Measurements from ENCODE around the gene INPP5D.

The INPP5D gene

DNA sequence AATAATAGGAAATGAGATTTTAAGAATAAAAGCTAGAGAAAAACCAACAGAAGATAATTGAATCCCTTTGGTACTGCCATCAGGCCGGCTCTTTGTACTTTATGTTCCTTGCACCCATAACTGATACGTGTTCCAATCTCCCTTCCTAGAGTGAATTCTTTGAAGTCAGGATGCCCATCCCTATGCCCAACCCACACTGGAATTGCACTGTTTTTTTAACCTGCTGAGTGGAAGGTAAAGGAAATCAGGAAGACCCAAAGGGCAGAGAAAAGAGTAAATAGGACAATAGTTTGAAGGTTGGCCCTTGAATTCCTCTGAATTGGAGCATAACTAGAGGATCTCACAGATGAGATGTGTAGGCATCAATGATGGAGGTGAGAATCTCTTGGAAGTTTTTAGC is 187.0 kb downstream of the INPP5D start:
- Histone ChIP-seq H3K27ac (no peak overlapping the region), H3K9ac (no peak overlapping the region), H3K4me2 (no peak overlapping the region), H3K27me3 (no peaks in the 10 kb centered on the region), H3K4me3 (no peak overlapping the region), H3K36me3 (no peaks in the 10 kb centered on the region), H3K9me3 (no peaks in the 10 kb centered on the region), H4K20me1 (peaks cover 6% of the 10 kb centered on the region; the same call in 1 of the 2 replicates), H3K4me1 (peaks cover 9% of the 10 kb centered on the region; the same call in 1 of the 2 replicates)
- TF ChIP-seq Cebpa-rat (IDR thresholded peaks at IDR 0.05), result no peak

DNA sequence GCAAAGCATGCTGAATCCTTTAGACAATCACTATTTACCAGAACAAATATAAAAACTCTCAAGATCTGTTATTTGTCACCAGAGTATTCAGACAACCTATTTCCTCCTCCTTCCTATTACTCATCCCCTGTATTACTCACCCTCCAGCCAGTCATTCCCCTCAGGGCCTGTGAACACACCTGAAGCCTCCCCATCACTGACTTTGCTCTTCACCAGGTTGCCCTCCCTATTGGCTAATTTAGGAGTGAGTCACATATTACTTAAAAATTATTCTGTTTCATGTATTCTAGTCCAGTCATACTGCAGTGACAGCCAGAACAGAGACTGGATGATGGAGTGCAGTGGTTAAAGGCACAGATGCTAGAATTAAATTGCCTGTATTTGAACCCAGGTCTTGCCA is 187.6 kb downstream of the INPP5D start:
- no peak overlapping the region for H3K9ac ChIP-seq
- TF ChIP-seq Cebpa-rat (IDR thresholded peaks at IDR 0.05), result no peak
- H3K27me3 ChIP-seq, result no peaks in the 10 kb centered on the region
- no peaks in the 10 kb centered on the region for H3K9me3 ChIP-seq
- H3K4me1 ChIP-seq, result peaks cover 13% of the 10 kb centered on the region
- no peak overlapping the region for H3K4me3 ChIP-seq
- peaks cover 12% of the 10 kb centered on the region for H4K20me1 ChIP-seq
- no peak overlapping the region for H3K4me2 ChIP-seq
- no peak overlapping the region for H3K27ac ChIP-seq
- no peaks in the 10 kb centered on the region for H3K36me3 ChIP-seq

DNA sequence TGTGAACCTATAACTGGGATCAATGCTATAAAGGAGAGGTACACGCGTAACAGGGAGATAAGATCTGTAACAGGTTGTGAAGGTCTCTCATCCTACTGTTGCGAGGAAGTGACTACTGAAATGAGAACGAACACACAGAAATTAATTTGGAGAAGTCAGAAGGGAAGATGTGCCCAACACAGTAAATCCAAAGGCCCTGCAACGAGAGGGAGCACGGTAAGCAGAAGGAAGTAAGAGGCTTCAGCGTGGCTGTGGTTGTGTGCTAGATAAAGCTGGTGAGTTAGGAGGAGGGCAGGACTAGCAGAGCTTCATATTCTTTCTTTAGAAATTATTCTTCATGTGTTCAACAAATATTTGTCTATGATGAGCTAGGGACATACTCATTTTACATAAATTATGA is 188.9 kb downstream of the INPP5D start:
- H3K9ac ChIP-seq, result no peak overlapping the region
- no peak overlapping the region for H3K4me3 ChIP-seq
- TF ChIP-seq Cebpa-rat (IDR thresholded peaks at IDR 0.05), result no peak
- H3K27me3 ChIP-seq, result no peaks in the 10 kb centered on the region
- H3K4me2 ChIP-seq, result no peak overlapping the region
- peaks cover 18% of the 10 kb centered on the region for H3K4me1 ChIP-seq
- H4K20me1 ChIP-seq, result peaks cover 25% of the 10 kb centered on the region
- H3K36me3 ChIP-seq, result peaks cover 9% of the 10 kb centered on the region
- H3K27ac ChIP-seq, result no peak overlapping the region
- H3K9me3 ChIP-seq, result no peaks in the 10 kb centered on the region

DNA sequence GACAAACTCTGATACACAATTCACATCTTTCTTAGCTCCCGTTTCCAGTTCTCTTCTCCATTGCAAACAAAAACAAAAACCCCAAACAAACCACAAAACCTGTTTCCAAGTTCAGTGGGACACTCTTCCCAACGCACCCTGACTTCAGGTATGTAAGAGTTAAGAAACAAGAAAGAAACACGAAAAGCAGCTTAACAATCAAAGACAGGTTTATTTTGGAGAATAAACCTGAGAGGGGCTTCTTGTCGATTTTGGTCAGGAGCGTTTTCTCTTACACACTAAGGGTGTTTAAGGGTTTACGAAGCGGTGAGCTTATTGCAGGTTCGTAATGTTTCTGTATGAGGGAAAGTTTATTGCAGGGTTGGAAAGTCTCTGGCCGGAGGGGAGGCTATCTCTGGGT is 190.4 kb downstream of the INPP5D start:
- Histone ChIP-seq H4K20me1 (peaks cover 40% of the 10 kb centered on the region), H3K9ac (no peak overlapping the region), H3K4me2 (no peak overlapping the region), H3K4me1 (peaks cover 18% of the 10 kb centered on the region), H3K27ac (no peak overlapping the region), H3K27me3 (no peaks in the 10 kb centered on the region), H3K9me3 (no peaks in the 10 kb centered on the region), H3K36me3 (peaks cover 25% of the 10 kb centered on the region), H3K4me3 (no peak overlapping the region)
- no peak for TF ChIP-seq Cebpa-rat (IDR thresholded peaks at IDR 0.05)

- Histone ChIP-seq H3K9me3 (no peaks in the 10 kb centered on the region), H3K27me3 (no peaks in the 10 kb centered on the region), H3K4me2 (peak overlapping the region; percentile 50), H4K20me1 (peaks cover 44% of the 10 kb centered on the region), H3K4me1 (peaks cover 18% of the 10 kb centered on the region), H3K27ac (peak overlapping the region; percentile 62; the same call in 1 of the 2 replicates), H3K9ac (peak overlapping the region; percentile 89; the same call in 1 of the 2 replicates), H3K36me3 (peaks cover 29% of the 10 kb centered on the region), H3K4me3 (peak overlapping the region; percentile 95)
- TF ChIP-seq Cebpa-rat (IDR thresholded peaks at IDR 0.05), result no peak
Observed at GRCh38 chr2:233250985-233251305, 190.8 kb downstream of the INPP5D start.

DNA sequence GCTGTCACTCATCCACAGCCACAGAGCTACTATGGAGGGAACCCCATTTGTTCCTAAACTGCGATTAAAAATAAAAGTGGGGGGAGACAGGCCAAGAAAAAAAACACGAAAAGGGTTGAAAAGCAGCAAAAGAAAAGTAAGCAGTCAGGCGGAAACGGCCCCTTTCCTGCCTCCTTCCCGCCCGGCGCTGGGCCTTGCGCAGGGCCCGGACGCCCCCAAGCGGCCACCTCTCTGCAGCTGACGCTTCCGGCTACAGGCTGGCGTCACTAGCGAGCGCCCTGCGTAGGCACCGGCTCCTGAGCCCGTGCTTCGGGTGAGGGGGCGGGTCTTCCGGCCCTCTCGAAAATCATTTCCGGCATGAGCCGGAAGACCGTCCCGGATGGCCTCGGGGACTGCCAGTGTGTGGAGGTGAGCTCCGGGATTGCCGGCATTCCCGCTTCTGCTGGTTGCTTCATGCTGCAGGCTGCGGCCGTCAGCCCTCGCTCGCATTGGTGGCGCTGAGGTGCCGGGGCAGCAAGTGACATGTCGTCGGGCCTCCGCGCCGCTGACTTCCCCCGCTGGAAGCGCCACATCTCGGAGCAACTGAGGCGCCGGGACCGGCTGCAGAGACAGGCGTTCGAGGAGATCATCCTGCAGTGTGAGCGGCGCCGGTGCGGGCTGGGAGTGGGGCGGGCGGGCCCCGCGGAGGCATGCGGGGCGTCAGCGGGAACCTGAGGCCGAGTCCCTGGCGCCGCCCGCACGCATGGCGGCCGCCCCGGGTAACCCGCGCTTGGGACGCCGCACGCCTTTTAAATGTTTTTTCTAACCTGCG is 191.4 kb downstream of the INPP5D start, which contains the start of gene ATG16L1:
TSS of gene ATG16L1 (plus strand) at position 368 of the 811 bp plus-strand sequence. CDS start at position 523, 155 bp downstream.
- H3K27me3 ChIP-seq, result no peaks in the 10 kb centered on the region
- peak within 1 kb of the TSS; percentile 81 for H3K27ac ChIP-seq
- no peaks in the 10 kb centered on the region for H3K9me3 ChIP-seq
- H3K4me1 ChIP-seq, result peaks cover 18% of the 10 kb centered on the region
- peak within 1 kb of the TSS; percentile 95 for H3K4me3 ChIP-seq
- peaks cover 50% of the 10 kb centered on the region for H4K20me1 ChIP-seq
- peak within 1 kb of the TSS; percentile 89 for H3K9ac ChIP-seq
- H3K36me3 ChIP-seq, result peaks cover 34% of the 10 kb centered on the region
- peak within 1 kb of the TSS; percentile 96 for H3K4me2 ChIP-seq
- TF ChIP-seq Cebpa-rat (IDR thresholded peaks at IDR 0.05), result no peak

- peaks cover 41% of the 10 kb centered on the region for H3K36me3 ChIP-seq
- no peaks in the 10 kb centered on the region for H3K27me3 ChIP-seq
- H3K27ac ChIP-seq, result peak overlapping the region; percentile 81
- peak overlapping the region; percentile 89 for H3K9ac ChIP-seq
- TF ChIP-seq Cebpa-rat (IDR thresholded peaks at IDR 0.05), result no peak
- H3K4me2 ChIP-seq, result peak overlapping the region; percentile 96
- peaks cover 51% of the 10 kb centered on the region for H4K20me1 ChIP-seq
- peak overlapping the region; percentile 95 for H3K4me3 ChIP-seq
- H3K9me3 ChIP-seq, result no peaks in the 10 kb centered on the region
- peaks cover 18% of the 10 kb centered on the region for H3K4me1 ChIP-seq
Observed at GRCh38 chr2:233252227-233252626, 192.1 kb downstream of the INPP5D start.

DNA sequence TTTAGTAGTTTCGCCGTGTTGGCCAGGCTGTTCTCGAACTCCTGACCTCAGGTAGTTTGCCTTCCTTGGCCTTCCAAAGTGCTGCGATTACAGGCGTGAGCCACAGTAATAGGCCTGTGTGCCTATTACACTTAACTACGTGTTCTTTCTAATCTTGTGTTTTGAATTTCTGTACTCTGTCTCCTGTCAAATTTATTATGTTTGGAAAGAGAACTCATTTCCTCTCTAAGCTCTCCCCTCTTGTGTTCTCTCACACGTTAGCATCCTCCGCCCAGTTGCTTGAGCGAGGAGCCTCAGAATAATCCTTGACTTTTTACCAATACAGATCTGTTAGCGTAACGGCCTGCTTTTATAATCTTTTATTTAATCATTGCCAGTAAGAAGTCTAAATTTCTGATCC is 195.0 kb downstream of the INPP5D start:
- Histone ChIP-seq H3K9me3 (no peaks in the 10 kb centered on the region), H3K36me3 (peaks cover 70% of the 10 kb centered on the region), H3K4me2 (no peak overlapping the region), H3K27me3 (no peaks in the 10 kb centered on the region), H3K4me1 (peaks cover 14% of the 10 kb centered on the region), H3K9ac (no peak overlapping the region), H3K27ac (no peak overlapping the region), H4K20me1 (peaks cover 68% of the 10 kb centered on the region), H3K4me3 (no peak overlapping the region)
- TF ChIP-seq Cebpa-rat (IDR thresholded peaks at IDR 0.05), result no peak

- H3K27ac ChIP-seq, result no peak overlapping the region
- H3K4me2 ChIP-seq, result no peak overlapping the region
- H3K9me3 ChIP-seq, result no peaks in the 10 kb centered on the region
- H3K9ac ChIP-seq, result no peak overlapping the region
- peaks cover 14% of the 10 kb centered on the region for H3K4me1 ChIP-seq
- no peak overlapping the region for H3K4me3 ChIP-seq
- H3K36me3 ChIP-seq, result peaks cover 79% of the 10 kb centered on the region
- H3K27me3 ChIP-seq, result no peaks in the 10 kb centered on the region
- peaks cover 77% of the 10 kb centered on the region for H4K20me1 ChIP-seq
- TF ChIP-seq Cebpa-rat (IDR thresholded peaks at IDR 0.05), result no peak
Observed at GRCh38 chr2:233256048-233256447, 195.9 kb downstream of the INPP5D start.
